Natural killer cell (primary cell): ENCODE results near the gene POR. TPM values are rescaled to one million over a fixed set of nuclear protein-coding genes. Genes with fewer than 3 reads are reported as not detected.

ENCODE experiments used
- ATAC-seq, 3 donors: fragments of 150-1000 bp in 2 of 3; fragments of 200-7000 bp in 1 of 3; cut with Tn5 transposase; 1 replicate in 1 of 3; 2 replicates in 2 of 3; pipeline ENCODE4 v1.10.0; 2021; ENCODE audit warnings: mild to moderate bottlenecking in 2 of 3, moderate library complexity in 2 of 3
- DNase-seq, 2 donors: peaks; one replicate each; pipeline versions ENCODE4 v3.0.0 to v3.0.0-alpha.2; 2013 to 2021; ENCODE audit warnings: mixed read lengths in 1 of 2
- H3K27ac ChIP-seq: one replicate; pipeline ENCODE4 v1.5.1; 2013; ENCODE audit warnings: mild to moderate bottlenecking, low read length
- H3K27me3 ChIP-seq: one replicate; pipeline ENCODE4 v1.6.1; 2013; ENCODE audit warnings: low read length; ENCODE audit not compliant: control insufficient read depth, insufficient read depth
- H3K36me3 ChIP-seq: one replicate; pipeline ENCODE4 v1.6.1; 2013; ENCODE audit warnings: low read length; ENCODE audit not compliant: control insufficient read depth, insufficient read depth
- H3K4me1 ChIP-seq: one replicate; pipeline ENCODE4 v1.6.1; 2013; ENCODE audit warnings: low read length; ENCODE audit not compliant: control insufficient read depth, insufficient read depth
- H3K4me3 ChIP-seq: one replicate; pipeline ENCODE4 v1.5.1; 2013; ENCODE audit warnings: low read length
- H3K9me3 ChIP-seq: one replicate; pipeline ENCODE4 v1.6.1; 2013; ENCODE audit warnings: low read length; ENCODE audit not compliant: control insufficient read depth, insufficient read depth
- H3K27ac Mint-ChIP-seq, 2 donors: one replicate each; pipeline ENCODE4 v1.8.0; 2022; ENCODE audit warnings: mild to moderate bottlenecking in 2 of 2, mixed read lengths in 2 of 2, moderate library complexity in 1 of 2
- H3K27me3 Mint-ChIP-seq, 2 donors: one replicate each; pipeline ENCODE4 v1.8.0; 2022; ENCODE audit warnings: low read depth in 2 of 2, mixed read lengths in 2 of 2
- H3K36me3 Mint-ChIP-seq: one replicate; pipeline ENCODE4 v1.8.0; 2022; ENCODE audit warnings: mixed read lengths
- H3K4me1 Mint-ChIP-seq, 2 donors: one replicate each; pipeline ENCODE4 v1.8.0; 2022; ENCODE audit warnings: mixed read lengths in 2 of 2
- H3K4me3 Mint-ChIP-seq: one replicate; pipeline ENCODE4 v1.8.0; 2022; ENCODE audit warnings: mild to moderate bottlenecking, moderate library complexity, mixed read lengths
- H3K9me3 Mint-ChIP-seq, 2 donors: one replicate each; pipeline ENCODE4 v1.8.0; 2022; ENCODE audit warnings: mixed read lengths in 2 of 2
- WGBS: methylation state at CpG from one replicate; pipeline ENCODE4 v1.1.7; 2013; ENCODE audit warnings: missing lambda C conversion rate; ENCODE audit not compliant: insufficient coverage; 5-methylcytosine and 5-hydroxymethylcytosine counted together
- intact Hi-C: fragments of 100-400 bp; cut with micrococcal nuclease; formaldehyde crosslinking; loops from one replicate; pipeline ENCODE4 v1.14.2; 2022
- total RNA-seq, 4 donors: library from RNA; stranded (reverse); fragments of 120-200 nt in 1 of 4; gene quantifications; one replicate each; pipeline versions ENCODE4 v1.2.3 to v1.2.4, GENCODE V29; 2013 to 2022
- TF ChIP-seq, protein P1 (sequence below): fragments of 200-600 bp; IDR thresholded peaks from one replicate; pipeline ENCODE4 v1.8.0; 2022; ENCODE audit warnings: antibody characterized with exemption

POR gene
- total RNA-seq, 3 donors from 2014 or later (not counting 1 experiment from before 2014, with no cell fraction given): 56.0 to 60.5 (median 58.3) TPM

DNA sequence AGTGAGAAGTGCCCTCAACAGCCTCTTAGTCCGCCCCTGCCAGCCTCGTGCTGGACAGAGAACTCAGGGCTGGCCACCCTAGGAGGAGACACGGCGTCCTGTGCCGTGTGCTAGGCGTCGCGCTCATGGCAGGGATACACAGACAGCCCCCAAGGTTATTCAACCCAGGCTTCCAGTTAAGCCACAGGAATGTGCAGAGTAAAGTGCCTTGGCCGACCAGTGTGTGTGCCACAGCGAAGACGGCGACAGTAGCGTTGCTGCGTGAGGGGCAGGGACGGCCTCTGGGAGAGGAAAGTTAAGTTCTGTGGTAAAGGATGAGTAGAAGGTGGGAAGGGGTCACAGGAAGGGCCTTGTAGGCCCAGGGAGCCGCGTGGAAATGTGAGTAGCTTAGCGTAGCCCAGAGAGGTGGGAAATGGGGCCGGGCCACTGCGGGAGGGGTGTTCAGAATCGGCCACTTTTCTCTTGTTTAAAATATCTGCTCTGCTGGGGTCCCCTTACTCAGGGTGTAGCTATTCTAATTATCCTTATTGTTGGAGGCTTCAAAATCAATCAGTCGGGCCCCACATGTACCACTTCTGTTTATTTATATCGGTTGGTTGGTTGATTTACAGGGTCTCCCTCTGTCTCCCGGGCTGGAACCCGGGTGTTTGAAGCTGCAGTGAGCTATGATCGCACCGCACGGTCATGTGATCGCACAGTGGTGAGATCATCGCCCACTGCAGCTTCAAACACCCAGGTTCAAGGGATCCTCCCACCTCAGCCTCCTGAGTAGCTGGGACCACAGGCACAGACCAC lies 54.9 kb downstream of the POR start:
- H3K27ac ChIP-seq: no peak overlapping the region
- H3K4me3 Mint-ChIP-seq: no peak overlapping the region
- DNase-seq (no peak), ATAC-seq (no peak)
- no peak overlapping the region for H3K4me3 ChIP-seq
- peaks cover 0 to 9% of the 10 kb centered on the region in 2 donors for H3K4me1 Mint-ChIP-seq
- H3K9me3 Mint-ChIP-seq: no peaks in the 10 kb centered on the region
- peak overlapping the region in 1 of 2 donors; percentile 33 for H3K27ac Mint-ChIP-seq
- WGBS: 95% methylated on average over 30 of the region's 30 CpGs
- TF ChIP-seq, protein P1, sequence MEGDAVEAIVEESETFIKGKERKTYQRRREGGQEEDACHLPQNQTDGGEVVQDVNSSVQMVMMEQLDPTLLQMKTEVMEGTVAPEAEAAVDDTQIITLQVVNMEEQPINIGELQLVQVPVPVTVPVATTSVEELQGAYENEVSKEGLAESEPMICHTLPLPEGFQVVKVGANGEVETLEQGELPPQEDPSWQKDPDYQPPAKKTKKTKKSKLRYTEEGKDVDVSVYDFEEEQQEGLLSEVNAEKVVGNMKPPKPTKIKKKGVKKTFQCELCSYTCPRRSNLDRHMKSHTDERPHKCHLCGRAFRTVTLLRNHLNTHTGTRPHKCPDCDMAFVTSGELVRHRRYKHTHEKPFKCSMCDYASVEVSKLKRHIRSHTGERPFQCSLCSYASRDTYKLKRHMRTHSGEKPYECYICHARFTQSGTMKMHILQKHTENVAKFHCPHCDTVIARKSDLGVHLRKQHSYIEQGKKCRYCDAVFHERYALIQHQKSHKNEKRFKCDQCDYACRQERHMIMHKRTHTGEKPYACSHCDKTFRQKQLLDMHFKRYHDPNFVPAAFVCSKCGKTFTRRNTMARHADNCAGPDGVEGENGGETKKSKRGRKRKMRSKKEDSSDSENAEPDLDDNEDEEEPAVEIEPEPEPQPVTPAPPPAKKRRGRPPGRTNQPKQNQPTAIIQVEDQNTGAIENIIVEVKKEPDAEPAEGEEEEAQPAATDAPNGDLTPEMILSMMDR: no peak
- no peaks in the 10 kb centered on the region for H3K27me3 ChIP-seq
- H3K27me3 Mint-ChIP-seq: no peaks in the 10 kb centered on the region
- peaks cover 3% of the 10 kb centered on the region for H3K4me1 ChIP-seq
- peaks cover 4% of the 10 kb centered on the region for H3K36me3 Mint-ChIP-seq
- no peaks in the 10 kb centered on the region for H3K9me3 ChIP-seq
- intact Hi-C loops: no loop called here
- peaks cover 21% of the 10 kb centered on the region for H3K36me3 ChIP-seq

- H3K27ac Mint-ChIP-seq: peak overlapping the region in 1 of 2 donors; percentile 7
- H3K9me3 Mint-ChIP-seq: no peaks in the 10 kb centered on the region
- H3K36me3 Mint-ChIP-seq: peaks cover 6% of the 10 kb centered on the region
- Histone ChIP-seq H3K4me1 (peaks cover 3% of the 10 kb centered on the region), H3K27ac (no peak overlapping the region), H3K36me3 (peaks cover 19% of the 10 kb centered on the region), H3K4me3 (no peak overlapping the region), H3K27me3 (no peaks in the 10 kb centered on the region), H3K9me3 (no peaks in the 10 kb centered on the region)
- DNase-seq (no peak), ATAC-seq (no peak)
- no peaks in the 10 kb centered on the region for H3K27me3 Mint-ChIP-seq
- TF ChIP-seq, protein P1: no peak
- H3K4me1 Mint-ChIP-seq: peaks cover 0 to 9% of the 10 kb centered on the region in 2 donors
- intact Hi-C loops: no loop called here
- no peak overlapping the region for H3K4me3 Mint-ChIP-seq
- WGBS: 90% methylated on average over 14 of the region's 14 CpGs
Observed at GRCh38 chr7:75971309-75971960, 56.5 kb downstream of the POR start.

- DNase-seq (no peak), ATAC-seq (no peak)
- Histone ChIP-seq H3K27me3 (no peaks in the 10 kb centered on the region), H3K36me3 (peaks cover 18% of the 10 kb centered on the region), H3K4me1 (peaks cover under 1% of the 10 kb centered on the region), H3K9me3 (no peaks in the 10 kb centered on the region), H3K27ac (no peak overlapping the region), H3K4me3 (no peak overlapping the region)
- Mint-ChIP-seq H3K27me3 (no peaks in the 10 kb centered on the region), H3K4me1 (peaks cover 0 to 9% of the 10 kb centered on the region in 2 donors), H3K9me3 (no peaks in the 10 kb centered on the region), H3K4me3 (no peak overlapping the region), H3K27ac (peak overlapping the region in 1 of 2 donors; percentile 7), H3K36me3 (peaks cover 6% of the 10 kb centered on the region)
- WGBS: 89% methylated on average over 19 of the region's 19 CpGs
- intact Hi-C loops: no loop called here
- TF ChIP-seq, protein P1: no peak
Observed at GRCh38 chr7:75971961-75972763, 57.2 kb downstream of the POR start.
